ENCODE measurements around the gene SEPTIN2.

GRCh38 chr2:241273210-241274020 lies 42.3 kb upstream of the SEPTIN2 start:
- TF ChIP-seq CTCF (optimal IDR thresholded peaks at IDR 0.05 in 1 of 3, IDR thresholded peaks at IDR 0.05 in 1 of 3, conservative IDR thresholded peaks at IDR 0.05 in 1 of 3; ENCODE audit: extremely low read depth in 1 of 3, insufficient read depth in 2 of 3, low read length in 3 of 3) (no peak), EZH2 (IDR thresholded peaks at IDR 0.05; ENCODE audit: low read length) (no peak)
